Panc1 (cell line): ENCODE results near the gene LIPN. TPM values are rescaled to one million over a fixed set of nuclear protein-coding genes. Genes with fewer than 3 reads are reported as not detected.

Source experiments
- ATAC-seq: fragments of 200-7000 bp; cut with Tn5 transposase; 2 replicates; pipeline ENCODE4 v1.9.1; 2020; ENCODE audit warnings: mild to moderate bottlenecking, moderate library complexity
- BruUV-seq: library from RNA; stranded (reverse); fragments of 400-500 nt; replicated peaks from 2 replicates; lab custom pipeline; 2021; lab: Mats Ljungman, UMichigan
- CTCF ChIA-PET: fragments of 300-600 bp; sonication (Branson Sonifier 250); formaldehyde crosslinking; loops from one replicate; lab custom pipeline; 2022; ENCODE audit warnings: antibody characterized with exemption; lab: Charles Lee
- POLR2A ChIA-PET: fragments of 300-600 bp; sonication (Branson Sonifier 250); formaldehyde crosslinking; loops from one replicate; lab custom pipeline; 2022; ENCODE audit warnings: antibody characterized with exemption; lab: Charles Lee
- DNase-seq: peaks from one replicate; pipeline ENCODE4 v3.0.0-alpha.2; 2010; ENCODE audit warnings: low read depth, low spot score
- H3K27ac ChIP-seq: 2 replicates; pipeline ENCODE4 v1.5.1; 2011; ENCODE audit warnings: mild to moderate bottlenecking, low read length, inconsistent platforms
- H3K27me3 ChIP-seq: fragments of 200-500 bp; sonication (Bioruptor generic); 2 replicates; pipeline ENCODE4 v1.6.0; 2014; ENCODE audit warnings: low read length, inconsistent platforms; ENCODE audit not compliant: control insufficient read depth, insufficient read depth
- H3K36me3 ChIP-seq: fragments of 200-500 bp; sonication (Bioruptor generic); 2 replicates; pipeline ENCODE4 v1.5.1; 2014; ENCODE audit warnings: inconsistent platforms, mild to moderate bottlenecking, low read length, moderate library complexity; ENCODE audit not compliant: control insufficient read depth, insufficient read depth
- H3K4me1 ChIP-seq: 2 replicates; pipeline ENCODE4 v1.5.1; 2011; ENCODE audit warnings: inconsistent platforms, mild to moderate bottlenecking, low read length, moderate library complexity; ENCODE audit not compliant: control insufficient read depth, insufficient read depth
- H3K4me3 ChIP-seq, 2 experiments: 2 replicates each; pipeline ENCODE4 v1.5.1; 2011 to 2012; ENCODE audit warnings: low read depth in 2 of 2, low read length in 2 of 2, mild to moderate bottlenecking in 2 of 2, inconsistent platforms in 1 of 2, moderate library complexity in 1 of 2
- H3K9me3 ChIP-seq: fragments of 200-500 bp; sonication (Bioruptor generic); 2 replicates; pipeline ENCODE4 v1.5.1; 2014; ENCODE audit warnings: low read depth, mild to moderate bottlenecking, inconsistent platforms, low read length, moderate library complexity; ENCODE audit not compliant: control insufficient read depth, insufficient read depth
- CTCF ChIP-seq: fragments of 450-650 bp; IDR thresholded peaks from 2 replicates; pipeline ENCODE4 v1.5.1; 2017; ENCODE audit warnings: mild to moderate bottlenecking
- POLR2AphosphoS5 ChIP-seq: IDR thresholded peaks from 2 replicates; pipeline ENCODE4 v1.6.1; 2012; ENCODE audit warnings: mild to moderate bottlenecking, low read depth, low read length, moderate library complexity
- SIN3A ChIP-seq: IDR thresholded peaks from 2 replicates; pipeline ENCODE4 v1.6.1; 2012; ENCODE audit warnings: low read depth, mild to moderate bottlenecking, low read length, moderate library complexity, borderline replicate concordance; ENCODE audit not compliant: insufficient read depth
- TCF7L2 ChIP-seq: IDR thresholded peaks from 2 replicates; pipeline ENCODE4 v1.6.1; 2011; ENCODE audit warnings: mild to moderate bottlenecking, low read depth, low read length, inconsistent platforms
- in situ Hi-C: cut with HindIII; loops from 2 replicates; pipeline ENCODE4 v1.10.0; 2016; ENCODE audit warnings: low sequenced_read_pairs, low pct_unique_long_range_greater_than_20kb
- intact Hi-C: fragments of 100-400 bp; cut with micrococcal nuclease; formaldehyde crosslinking; loops from one replicate; pipeline ENCODE4 v1.10.0; 2022; ENCODE audit not compliant: unreplicated experiment
- total RNA-seq: library from RNA; stranded (reverse); gene quantifications from one replicate; pipeline ENCODE4 v1.2.1, GENCODE V29; 2021; ENCODE audit not compliant: unreplicated experiment
- TF ChIP-seq, protein P1 (sequence below), 2 experiments: IDR thresholded peaks; 2 replicates each; pipeline ENCODE4 v1.6.1; 2011 to 2012; ENCODE audit warnings: low read depth in 2 of 2, control low read depth in 1 of 2, low read length in 1 of 2, mild to moderate bottlenecking in 1 of 2, moderate library complexity in 1 of 2; ENCODE audit not compliant: insufficient read depth in 1 of 2

LIPN gene
- total RNA-seq, 1 experiment from 2014 or later, result not detected

DNA sequence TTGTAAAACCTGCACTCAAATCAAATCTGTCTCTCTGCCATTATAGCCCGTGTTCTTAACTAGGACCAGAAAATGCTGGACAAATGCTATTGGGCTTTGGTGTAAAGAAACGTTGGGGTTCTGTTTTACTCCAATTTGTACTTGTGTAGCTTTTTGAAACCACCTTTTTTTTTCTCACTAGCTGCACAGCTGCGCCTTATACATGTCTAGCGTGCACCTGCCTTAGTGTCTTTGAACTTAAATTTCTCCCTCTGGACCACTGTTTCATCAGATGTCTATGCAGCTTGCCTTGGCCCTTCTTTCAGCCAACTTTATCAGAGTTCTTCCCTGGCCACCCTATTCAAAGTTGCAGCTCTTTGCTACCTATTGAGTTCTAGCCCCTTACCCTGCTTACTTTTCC lies 49.8 kb downstream of the LIPN start:
- BruUV-seq, result no TSS peak
- no peak for DNase-seq
- H3K27ac ChIP-seq, result no peak overlapping the region
- H3K4me3 ChIP-seq, result no peak overlapping the region
- intact Hi-C loops, result loop anchor here (1.0 to 5.0 kb wide), 3 partner anchors 122 to 244 kb away; partner anchors contain the start of gene LIPJ
- TF ChIP-seq SIN3A (no peak), CTCF (no peak), TCF7L2 (no peak)
- 0 out of 2 replicates have a peak, but pooled peaks have one; percentile 13 for ATAC-seq
- no peaks in the 10 kb centered on the region for H3K36me3 ChIP-seq
- no peaks in the 10 kb centered on the region for H3K27me3 ChIP-seq
- ChIA-PET POLR2A (no interaction called here), CTCF (interaction anchor here (0.8 to 1.2 kb wide), 2 partner anchors 25 to 340 kb away, joined by 3 read pairs; no protein-coding TSS in a partner anchor)
- H3K4me1 ChIP-seq, result no peaks in the 10 kb centered on the region
- no peaks in the 10 kb centered on the region for H3K9me3 ChIP-seq
- in situ Hi-C loops, result no loop called here

GRCh38 chr10:88810196-88810961 lies 50.6 kb downstream of the LIPN start:
- DNase-seq (peak; percentile 33), ATAC-seq (peak; percentile 91)
- TF ChIP-seq CTCF (peak; percentile 88), POLR2AphosphoS5 (no peak)
- TF ChIP-seq, protein P1, sequence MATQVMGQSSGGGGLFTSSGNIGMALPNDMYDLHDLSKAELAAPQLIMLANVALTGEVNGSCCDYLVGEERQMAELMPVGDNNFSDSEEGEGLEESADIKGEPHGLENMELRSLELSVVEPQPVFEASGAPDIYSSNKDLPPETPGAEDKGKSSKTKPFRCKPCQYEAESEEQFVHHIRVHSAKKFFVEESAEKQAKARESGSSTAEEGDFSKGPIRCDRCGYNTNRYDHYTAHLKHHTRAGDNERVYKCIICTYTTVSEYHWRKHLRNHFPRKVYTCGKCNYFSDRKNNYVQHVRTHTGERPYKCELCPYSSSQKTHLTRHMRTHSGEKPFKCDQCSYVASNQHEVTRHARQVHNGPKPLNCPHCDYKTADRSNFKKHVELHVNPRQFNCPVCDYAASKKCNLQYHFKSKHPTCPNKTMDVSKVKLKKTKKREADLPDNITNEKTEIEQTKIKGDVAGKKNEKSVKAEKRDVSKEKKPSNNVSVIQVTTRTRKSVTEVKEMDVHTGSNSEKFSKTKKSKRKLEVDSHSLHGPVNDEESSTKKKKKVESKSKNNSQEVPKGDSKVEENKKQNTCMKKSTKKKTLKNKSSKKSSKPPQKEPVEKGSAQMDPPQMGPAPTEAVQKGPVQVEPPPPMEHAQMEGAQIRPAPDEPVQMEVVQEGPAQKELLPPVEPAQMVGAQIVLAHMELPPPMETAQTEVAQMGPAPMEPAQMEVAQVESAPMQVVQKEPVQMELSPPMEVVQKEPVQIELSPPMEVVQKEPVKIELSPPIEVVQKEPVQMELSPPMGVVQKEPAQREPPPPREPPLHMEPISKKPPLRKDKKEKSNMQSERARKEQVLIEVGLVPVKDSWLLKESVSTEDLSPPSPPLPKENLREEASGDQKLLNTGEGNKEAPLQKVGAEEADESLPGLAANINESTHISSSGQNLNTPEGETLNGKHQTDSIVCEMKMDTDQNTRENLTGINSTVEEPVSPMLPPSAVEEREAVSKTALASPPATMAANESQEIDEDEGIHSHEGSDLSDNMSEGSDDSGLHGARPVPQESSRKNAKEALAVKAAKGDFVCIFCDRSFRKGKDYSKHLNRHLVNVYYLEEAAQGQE (IDR thresholded peaks at IDR 0.05; ENCODE audit: insufficient read depth in 1 of 2, low read depth in 2 of 2, low read length in 1 of 2), result no peak
- in situ Hi-C loops, result no loop called here
- Histone ChIP-seq H3K27me3 (no peaks in the 10 kb centered on the region), H3K27ac (no peak overlapping the region; the same call in 1 of the 2 replicates), H3K4me1 (no peaks in the 10 kb centered on the region), H3K4me3 (no peak overlapping the region; a peak in 1 of 4 replicates), H3K36me3 (no peaks in the 10 kb centered on the region), H3K9me3 (no peaks in the 10 kb centered on the region)
- intact Hi-C loops, result loop anchor here (1.0 to 5.0 kb wide), 3 partner anchors 123 to 245 kb away; partner anchors contain the start of gene LIPJ
- CTCF ChIA-PET, result interaction anchor here (0.6 to 0.9 kb wide), 8 partner anchors 16 to 1745 kb away, joined by 3 to 12 read pairs (median 5); no protein-coding TSS in a partner anchor
- POLR2A ChIA-PET, result no interaction called here
- BruUV-seq, result no TSS peak
